Activated naive CD4-positive, alpha-beta T cell treated with anti-CD3 and anti-CD28 coated beads, Interleukin-2, amount 50 U/mL, for 72 hours (primary cell): ENCODE data around the gene PLCB2. TPM values are rescaled to one million over a fixed set of nuclear protein-coding genes. Genes with fewer than 3 reads are reported as not detected.

ENCODE experiments used
- ATAC-seq, 2 donors: fragments of 150-1000 bp; cut with Tn5 transposase; 2 replicates each; pipeline ENCODE4 v1.10.0; 2021; ENCODE audit warnings: mild to moderate bottlenecking in 2 of 2, moderate library complexity in 2 of 2
- DNase-seq, 2 donors: peaks; one replicate each; pipeline ENCODE4 v3.0.0; 2021 to 2022; ENCODE audit warnings: low spot score in 2 of 2
- H3K27ac Mint-ChIP-seq, 2 donors: one replicate each; pipeline ENCODE4 v1.8.0; 2022; ENCODE audit warnings: mild to moderate bottlenecking in 2 of 2, mixed read lengths in 2 of 2
- H3K36me3 Mint-ChIP-seq, 2 donors: one replicate each; pipeline ENCODE4 v1.8.0; 2022; ENCODE audit warnings: mixed read lengths in 2 of 2
- H3K9me3 Mint-ChIP-seq, 2 donors: one replicate each; pipeline ENCODE4 v1.8.0; 2022; ENCODE audit warnings: mixed read lengths in 2 of 2
- total RNA-seq, 2 donors: library from RNA; stranded (reverse); gene quantifications; one replicate each; pipeline ENCODE4 v1.2.3, GENCODE V29; 2022

PLCB2 gene, protein sequence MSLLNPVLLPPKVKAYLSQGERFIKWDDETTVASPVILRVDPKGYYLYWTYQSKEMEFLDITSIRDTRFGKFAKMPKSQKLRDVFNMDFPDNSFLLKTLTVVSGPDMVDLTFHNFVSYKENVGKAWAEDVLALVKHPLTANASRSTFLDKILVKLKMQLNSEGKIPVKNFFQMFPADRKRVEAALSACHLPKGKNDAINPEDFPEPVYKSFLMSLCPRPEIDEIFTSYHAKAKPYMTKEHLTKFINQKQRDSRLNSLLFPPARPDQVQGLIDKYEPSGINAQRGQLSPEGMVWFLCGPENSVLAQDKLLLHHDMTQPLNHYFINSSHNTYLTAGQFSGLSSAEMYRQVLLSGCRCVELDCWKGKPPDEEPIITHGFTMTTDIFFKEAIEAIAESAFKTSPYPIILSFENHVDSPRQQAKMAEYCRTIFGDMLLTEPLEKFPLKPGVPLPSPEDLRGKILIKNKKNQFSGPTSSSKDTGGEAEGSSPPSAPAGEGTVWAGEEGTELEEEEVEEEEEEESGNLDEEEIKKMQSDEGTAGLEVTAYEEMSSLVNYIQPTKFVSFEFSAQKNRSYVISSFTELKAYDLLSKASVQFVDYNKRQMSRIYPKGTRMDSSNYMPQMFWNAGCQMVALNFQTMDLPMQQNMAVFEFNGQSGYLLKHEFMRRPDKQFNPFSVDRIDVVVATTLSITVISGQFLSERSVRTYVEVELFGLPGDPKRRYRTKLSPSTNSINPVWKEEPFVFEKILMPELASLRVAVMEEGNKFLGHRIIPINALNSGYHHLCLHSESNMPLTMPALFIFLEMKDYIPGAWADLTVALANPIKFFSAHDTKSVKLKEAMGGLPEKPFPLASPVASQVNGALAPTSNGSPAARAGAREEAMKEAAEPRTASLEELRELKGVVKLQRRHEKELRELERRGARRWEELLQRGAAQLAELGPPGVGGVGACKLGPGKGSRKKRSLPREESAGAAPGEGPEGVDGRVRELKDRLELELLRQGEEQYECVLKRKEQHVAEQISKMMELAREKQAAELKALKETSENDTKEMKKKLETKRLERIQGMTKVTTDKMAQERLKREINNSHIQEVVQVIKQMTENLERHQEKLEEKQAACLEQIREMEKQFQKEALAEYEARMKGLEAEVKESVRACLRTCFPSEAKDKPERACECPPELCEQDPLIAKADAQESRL
- 10 to 100 TPM; 63.5 to 91.5 TPM for total RNA-seq

- ATAC-seq = peak; percentile 79 to 81
- Mint-ChIP-seq H3K36me3 (no peaks in the 10 kb centered on the region), H3K27ac (peak within 1 kb of the TSS; percentile 87 to 95), H3K9me3 (no peaks in the 10 kb centered on the region)
- DNase-seq = peak; percentile 71 to 72
Measured at GRCh38 chr15:40307421-40308211, at the start of gene PLCB2. Gene PLCB2 (minus strand): TSS chr15:40307935. CDS start chr15:40307672, 263 bp downstream.

- no peaks in the 10 kb centered on the region for H3K36me3 Mint-ChIP-seq
- DNase-seq (no peak), ATAC-seq (no peak)
- no peak overlapping the region for H3K27ac Mint-ChIP-seq
- no peaks in the 10 kb centered on the region for H3K9me3 Mint-ChIP-seq
Measured at GRCh38 chr15:40357246-40357645, 49.5 kb upstream of the PLCB2 start.

DNA sequence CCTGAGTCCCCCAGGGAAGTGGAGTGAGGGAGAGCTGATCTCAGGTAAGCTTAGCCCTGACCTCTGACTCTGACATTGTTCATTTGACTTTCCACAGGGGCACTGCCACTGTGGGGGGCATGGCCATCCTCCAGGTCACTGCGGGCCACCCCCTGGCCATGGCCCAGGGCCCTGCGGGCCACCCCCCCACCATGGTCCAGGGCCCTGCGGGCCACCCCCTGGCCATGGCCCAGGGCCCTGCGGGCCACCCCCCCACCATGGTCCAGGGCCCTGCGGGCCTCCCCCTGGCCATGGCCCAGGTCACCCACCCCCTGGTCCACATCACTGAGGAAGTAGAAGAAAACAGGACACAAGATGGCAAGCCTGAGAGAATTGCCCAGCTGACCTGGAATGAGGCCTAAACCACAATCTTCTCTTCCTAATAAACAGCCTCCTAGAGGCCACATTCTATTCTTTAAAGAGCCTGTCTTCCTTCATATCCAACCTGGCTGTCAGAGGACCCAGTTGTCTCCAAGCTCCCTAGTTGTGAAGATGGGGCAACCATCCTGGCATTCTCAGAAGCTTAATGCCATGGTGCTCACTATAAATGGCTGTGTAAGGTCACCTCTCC lies 48.3 kb upstream of the PLCB2 start:
- no peak for DNase-seq
- no peak for ATAC-seq
- Mint-ChIP-seq H3K27ac (no peak overlapping the region), H3K9me3 (no peaks in the 10 kb centered on the region), H3K36me3 (no peaks in the 10 kb centered on the region)

- H3K36me3 Mint-ChIP-seq = no peaks in the 10 kb centered on the region
- no peak overlapping the region for H3K27ac Mint-ChIP-seq
- no peaks in the 10 kb centered on the region for H3K9me3 Mint-ChIP-seq
- no peak for ATAC-seq
- DNase-seq = no peak
Measured at GRCh38 chr15:40354408-40355171, 46.9 kb upstream of the PLCB2 start.

GRCh38 chr15:40353697-40354096 lies 46.0 kb upstream of the PLCB2 start:
- ATAC-seq (no peak), DNase-seq (no peak)
- Mint-ChIP-seq H3K36me3 (no peaks in the 10 kb centered on the region), H3K9me3 (no peaks in the 10 kb centered on the region), H3K27ac (no peak overlapping the region)

DNA sequence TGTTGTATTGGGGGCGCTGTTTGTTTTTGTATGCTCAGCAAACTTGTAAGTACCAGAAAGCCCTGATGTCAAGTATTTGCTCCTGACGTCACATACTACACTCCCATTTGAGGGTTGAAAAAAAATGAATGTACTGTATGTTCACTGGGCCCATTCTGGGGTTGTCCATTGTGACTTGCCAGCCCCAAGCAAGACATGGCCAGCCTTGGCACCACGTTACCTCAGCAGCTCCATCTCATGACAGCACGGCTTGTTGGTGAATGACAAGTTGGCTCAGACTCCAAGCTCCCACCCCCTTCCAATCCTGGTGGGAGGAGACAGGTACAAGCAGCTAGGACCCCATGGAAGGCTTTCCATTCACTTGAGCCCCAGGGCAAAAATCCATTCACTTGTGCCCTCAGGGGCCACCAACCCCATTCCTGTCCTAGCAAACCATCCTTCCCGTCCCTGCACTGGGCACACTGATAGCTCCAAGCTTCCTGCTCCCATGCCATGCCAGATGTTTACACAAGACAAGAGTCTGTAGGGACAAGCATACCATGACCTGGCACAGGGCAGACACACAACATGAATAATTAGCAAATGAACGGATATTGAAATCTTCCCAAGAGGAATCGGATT lies 44.7 kb upstream of the PLCB2 start:
- ATAC-seq (no peak), DNase-seq (no peak)

DNA sequence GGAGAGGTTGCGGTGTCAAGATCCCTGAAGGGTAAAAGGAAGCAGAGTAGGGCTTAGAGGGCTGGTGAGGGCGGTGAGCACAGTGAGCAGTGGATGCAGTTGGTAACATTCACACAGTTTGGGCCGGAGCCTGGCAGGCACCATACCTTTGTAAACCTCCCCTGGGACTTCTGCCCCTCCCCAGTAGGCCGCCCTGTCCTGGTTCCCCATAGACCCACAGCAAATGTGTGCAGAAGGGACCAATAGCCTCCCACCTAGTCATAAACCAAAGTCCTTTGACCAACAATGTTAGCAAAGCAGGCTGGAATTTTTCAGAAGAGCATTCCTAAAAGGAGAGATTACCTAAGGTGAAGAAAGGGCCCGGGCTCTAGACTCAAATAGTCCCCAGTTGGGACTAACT lies 41.4 kb upstream of the PLCB2 start:
- no peak for ATAC-seq
- Mint-ChIP-seq H3K27ac (no peak overlapping the region), H3K36me3 (no peaks in the 10 kb centered on the region), H3K9me3 (no peaks in the 10 kb centered on the region)
- no peak for DNase-seq

More for the DNA sequence above, 44.7 kb upstream of the PLCB2 start:
- H3K9me3 Mint-ChIP-seq = no peaks in the 10 kb centered on the region
- no peak overlapping the region for H3K27ac Mint-ChIP-seq
- H3K36me3 Mint-ChIP-seq = no peaks in the 10 kb centered on the region

DNA sequence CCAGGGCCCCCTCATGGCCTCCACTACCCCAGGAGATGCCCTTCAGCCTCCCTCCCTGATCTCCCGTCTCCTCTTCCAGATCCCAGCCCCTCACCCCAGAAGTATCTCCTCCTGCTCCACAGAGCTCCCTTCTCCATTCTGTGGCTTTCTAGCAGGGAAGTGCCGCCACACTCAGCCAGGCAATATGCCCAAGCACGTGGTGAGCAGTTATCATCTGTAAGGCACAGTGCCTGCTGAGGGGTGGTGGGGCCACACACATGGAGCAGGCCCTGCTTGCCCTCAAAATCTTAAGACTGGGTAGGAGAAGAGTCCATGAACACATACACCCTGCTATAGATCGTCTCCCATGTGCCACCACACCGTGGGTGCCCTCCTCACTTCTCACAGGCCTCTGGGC lies 40.7 kb upstream of the PLCB2 start:
- H3K9me3 Mint-ChIP-seq = no peaks in the 10 kb centered on the region
- DNase-seq (no peak), ATAC-seq (no peak)
- H3K27ac Mint-ChIP-seq = peak overlapping the region; percentile 34 to 66
- no peaks in the 10 kb centered on the region for H3K36me3 Mint-ChIP-seq

DNA sequence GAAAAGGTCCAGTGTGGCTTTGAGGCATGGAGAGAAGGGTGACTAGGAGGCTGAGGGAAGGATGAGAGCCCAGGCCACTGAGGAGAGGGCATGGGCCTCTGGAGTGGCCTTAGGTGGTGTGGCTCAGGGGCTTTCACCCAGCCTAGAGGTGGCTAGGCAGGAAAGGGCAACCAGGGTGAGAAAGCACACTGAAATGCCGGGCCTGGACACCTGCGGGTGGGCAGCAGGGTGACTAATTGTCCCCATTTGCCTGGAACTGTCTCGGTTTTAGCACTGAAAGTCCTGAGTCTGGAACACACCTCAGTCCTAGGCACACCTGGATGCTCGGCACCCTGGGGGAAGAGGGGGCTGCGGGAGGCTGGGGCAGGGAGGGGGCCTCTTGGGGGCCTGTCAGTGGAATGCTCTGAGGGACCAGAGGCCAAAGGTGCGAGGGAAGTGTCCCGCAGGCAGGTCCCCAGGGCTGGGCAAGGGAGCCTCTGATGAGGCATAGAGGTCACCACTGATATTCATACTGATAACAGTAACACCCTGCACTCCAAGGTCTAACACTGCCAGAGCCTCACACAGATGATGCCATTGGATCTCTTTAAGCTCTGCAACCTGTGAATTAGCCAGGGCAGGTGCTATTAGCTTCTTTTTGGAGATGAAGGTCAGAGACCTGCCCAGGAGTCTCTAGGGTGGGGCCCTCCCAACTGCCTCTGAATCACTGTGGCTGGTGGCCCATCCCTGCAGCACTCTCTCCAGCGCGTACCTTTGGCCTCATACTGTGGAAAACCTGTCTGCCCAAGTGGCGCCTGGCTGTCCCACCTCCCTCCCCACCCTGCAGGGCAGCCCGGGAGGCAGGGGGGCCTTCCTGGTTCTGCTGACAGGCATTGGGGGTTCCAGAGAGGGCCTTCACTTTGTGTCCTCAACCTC lies 40.1 kb upstream of the PLCB2 start:
- DNase-seq (no peak), ATAC-seq (no peak)
- H3K36me3 Mint-ChIP-seq = no peaks in the 10 kb centered on the region
- H3K9me3 Mint-ChIP-seq = no peaks in the 10 kb centered on the region
- H3K27ac Mint-ChIP-seq = peak overlapping the region in 1 of 2 donors; percentile 66

DNA sequence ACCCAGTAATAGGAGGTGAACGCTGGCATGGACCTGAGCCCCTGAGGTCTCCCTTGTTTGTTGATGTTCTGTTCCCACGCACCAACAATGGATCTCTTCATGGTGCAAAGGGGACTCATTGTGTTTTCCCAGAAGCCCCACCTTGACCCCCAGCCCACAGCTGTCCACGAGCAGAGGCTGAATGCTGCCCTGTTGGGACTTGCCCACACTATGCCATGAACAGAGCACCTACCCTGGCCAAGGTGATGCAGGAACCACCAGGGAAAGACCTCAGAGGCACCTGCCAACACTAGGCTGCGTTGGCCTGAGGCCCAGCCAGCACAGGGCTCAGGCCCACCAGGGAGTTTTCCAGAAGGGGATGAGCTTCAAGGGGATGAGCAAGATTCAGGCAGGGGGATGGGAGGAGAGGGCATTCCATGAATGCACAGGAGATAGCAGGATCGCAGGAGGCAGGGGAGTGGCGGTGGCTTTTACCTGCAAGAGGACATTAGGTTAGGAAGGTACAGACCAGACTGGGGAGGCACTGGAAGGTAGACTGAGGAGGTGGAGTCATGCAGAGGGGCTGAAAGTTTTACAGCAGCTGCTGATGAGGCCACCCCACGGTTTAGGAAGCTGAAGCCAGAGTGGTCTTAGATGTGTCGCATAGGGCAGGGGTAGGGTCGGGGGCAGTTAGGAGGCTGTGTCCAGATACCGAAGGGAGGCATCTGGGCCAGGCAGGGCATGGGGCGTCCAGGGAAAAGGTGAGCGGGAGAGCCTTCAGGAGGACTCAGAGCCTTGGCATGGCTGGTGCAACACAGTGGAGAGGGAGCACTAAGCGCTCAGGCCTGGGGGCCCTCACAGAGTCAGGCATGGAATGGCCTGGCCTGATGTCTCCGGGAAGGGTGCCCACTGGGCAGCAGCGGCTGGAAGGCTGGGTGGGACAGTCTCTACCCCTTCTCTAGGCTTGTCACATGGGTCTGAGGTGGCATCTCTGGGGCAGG lies 39.1 kb upstream of the PLCB2 start:
- Mint-ChIP-seq H3K9me3 (no peaks in the 10 kb centered on the region), H3K27ac (no peak overlapping the region), H3K36me3 (no peaks in the 10 kb centered on the region)
- DNase-seq (no peak), ATAC-seq (no peak)

DNA sequence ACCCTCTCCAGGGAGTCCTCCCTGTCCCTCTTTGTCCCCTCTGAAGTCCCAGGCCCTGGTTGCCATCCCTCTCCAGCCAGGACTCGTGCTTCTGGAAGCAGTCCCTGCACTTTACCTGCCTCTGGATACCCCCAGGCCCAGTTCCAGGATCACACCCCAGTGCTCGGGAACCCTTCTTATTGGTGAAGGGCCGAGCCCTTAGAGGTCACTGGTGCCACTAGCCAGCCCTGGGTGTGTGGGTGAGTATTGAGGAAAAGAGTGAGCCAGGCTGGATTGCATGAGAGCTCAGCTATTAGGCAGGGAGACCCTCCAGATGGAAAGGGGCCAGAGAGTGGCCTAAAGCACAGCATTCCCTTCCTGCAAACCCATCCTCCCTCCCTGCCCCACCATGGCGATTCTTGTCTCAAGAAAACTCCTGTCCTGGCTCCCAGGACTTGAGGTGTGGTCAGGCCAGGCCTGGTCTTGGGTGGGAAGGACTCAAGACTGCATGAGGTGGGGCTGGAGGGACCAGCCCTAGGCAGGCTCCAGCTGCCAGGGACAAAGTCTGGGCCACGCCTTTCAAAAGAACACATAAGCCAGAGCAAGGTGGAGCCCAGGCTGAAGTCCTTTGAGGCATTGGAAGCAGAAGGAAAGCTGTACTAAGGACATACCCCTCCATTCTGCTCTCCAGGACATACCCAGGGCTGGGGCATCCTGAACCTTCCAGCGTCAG lies 38.3 kb upstream of the PLCB2 start:
- no peak for DNase-seq
- ATAC-seq = no peak
- no peaks in the 10 kb centered on the region for H3K36me3 Mint-ChIP-seq
- H3K9me3 Mint-ChIP-seq = no peaks in the 10 kb centered on the region
- H3K27ac Mint-ChIP-seq = no peak overlapping the region

GRCh38 chr15:40345225-40345866 lies 37.6 kb upstream of the PLCB2 start:
- DNase-seq (no peak), ATAC-seq (no peak)
- Mint-ChIP-seq H3K9me3 (no peaks in the 10 kb centered on the region), H3K27ac (no peak overlapping the region), H3K36me3 (no peaks in the 10 kb centered on the region)
